Tibial nerve (tissue), 4 donors: Measurements from ENCODE around the gene MAVS. TPM values are rescaled to one million over a fixed set of nuclear protein-coding genes. Genes with fewer than 3 reads are reported as not detected.
"Not testable (repeated sequence)": the region's sequence is repeated elsewhere in the genome, so short reads cannot be mapped to it uniquely, and the experiment has no call there.

ENCODE experiments used
- DNase-seq, 2 donors: peaks; one replicate each; pipeline ENCODE4 v3.0.0-alpha.2; 2019; ENCODE audit warnings: low spot score in 2 of 2
- H3K27ac ChIP-seq, 4 donors: fragments of 200-600 bp; sonication (generic) in 3 of 4; one replicate each; pipeline ENCODE4 v1.5.1; 2017 to 2019; ENCODE audit warnings: mild to moderate bottlenecking in 1 of 4
- H3K27me3 ChIP-seq, 2 donors: fragments of 200-600 bp; sonication (generic) in 1 of 2; one replicate each; pipeline versions ENCODE4 v1.5.1 to v1.6.0; 2017 to 2019
- H3K36me3 ChIP-seq, 3 donors: fragments of 200-600 bp; sonication (generic); one replicate each; pipeline ENCODE4 v1.5.1; 2018 to 2019
- H3K4me1 ChIP-seq, 4 donors: fragments of 200-600 bp; sonication (generic) in 3 of 4; one replicate each; pipeline ENCODE4 v1.5.1; 2017 to 2019
- H3K4me3 ChIP-seq, 4 donors: fragments of 200-600 bp; sonication (generic) in 3 of 4; one replicate each; pipeline ENCODE4 v1.5.1; 2017 to 2019; ENCODE audit warnings: mild to moderate bottlenecking in 1 of 4, moderate library complexity in 1 of 4
- H3K9me3 ChIP-seq, 4 donors: fragments of 200-600 bp; sonication (generic) in 3 of 4; one replicate each; pipeline ENCODE4 v1.5.1; 2017 to 2019
- EP300 ChIP-seq, 2 donors: sonication (generic); formaldehyde crosslinking; IDR thresholded peaks; one replicate each; pipeline ENCODE4 v1.6.1; 2017; ENCODE audit warnings: antibody characterized with exemption in 2 of 2, mild to moderate bottlenecking in 1 of 2
- POLR2A ChIP-seq, 2 donors: fragments of 450-650 bp; IDR thresholded peaks; one replicate each; pipeline ENCODE4 v1.6.1; 2017; ENCODE audit warnings: antibody characterized with exemption in 2 of 2, mild to moderate bottlenecking in 2 of 2, moderate library complexity in 2 of 2
- WGBS, 2 donors: methylation state at CpG; one replicate each; pipeline ENCODE4 v1.1.5; 2018; 5-methylcytosine and 5-hydroxymethylcytosine counted together
- total RNA-seq, 4 donors: library from RNA; depleted of rRNA; stranded (reverse); fragments of >200 nt; gene quantifications; one replicate each; pipeline ENCODE4 v1.1.0, GENCODE V29; 2016
- TF ChIP-seq, protein P1 (sequence below), 5 experiments: fragments of 200-600 bp in 3 of 5; fragments of 450-650 bp in 2 of 5; sonication (generic) in 3 of 5; IDR thresholded peaks; one replicate each; pipeline ENCODE4 v1.5.1; 2016 to 2019; ENCODE audit warnings: antibody characterized with exemption in 5 of 5, mild to moderate bottlenecking in 3 of 5, moderate library complexity in 2 of 5

Gene MAVS
- total RNA-seq, 4 donors from 2014 or later, result 34.5 to 49.8 (median 39.3) TPM

DNA sequence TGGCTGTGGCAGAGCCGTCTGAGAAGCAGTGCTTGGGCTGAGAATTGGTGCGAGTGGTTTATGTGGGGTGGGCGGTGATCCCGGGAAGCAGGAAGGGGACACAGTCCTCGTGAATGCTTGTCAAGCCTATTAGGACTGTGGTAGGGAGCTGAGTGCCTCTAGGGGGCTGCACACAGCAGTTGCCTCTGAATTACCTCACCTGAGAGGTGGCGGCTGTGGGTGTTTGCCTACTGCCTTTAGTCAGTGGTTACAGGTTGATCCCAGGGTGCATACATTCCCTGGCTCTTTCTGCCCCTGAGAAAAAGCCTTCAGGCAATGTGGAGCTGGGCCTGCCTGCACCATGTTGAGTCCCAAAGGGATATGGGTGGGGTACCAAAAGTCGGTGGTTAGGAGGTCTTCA lies 21.1 kb upstream of the MAVS start:
- no peaks in the 10 kb centered on the region for H3K9me3 ChIP-seq
- TF ChIP-seq POLR2A (IDR thresholded peaks at IDR 0.05) (no peak), EP300 (IDR thresholded peaks at IDR 0.05) (no peak)
- TF ChIP-seq, protein P1, sequence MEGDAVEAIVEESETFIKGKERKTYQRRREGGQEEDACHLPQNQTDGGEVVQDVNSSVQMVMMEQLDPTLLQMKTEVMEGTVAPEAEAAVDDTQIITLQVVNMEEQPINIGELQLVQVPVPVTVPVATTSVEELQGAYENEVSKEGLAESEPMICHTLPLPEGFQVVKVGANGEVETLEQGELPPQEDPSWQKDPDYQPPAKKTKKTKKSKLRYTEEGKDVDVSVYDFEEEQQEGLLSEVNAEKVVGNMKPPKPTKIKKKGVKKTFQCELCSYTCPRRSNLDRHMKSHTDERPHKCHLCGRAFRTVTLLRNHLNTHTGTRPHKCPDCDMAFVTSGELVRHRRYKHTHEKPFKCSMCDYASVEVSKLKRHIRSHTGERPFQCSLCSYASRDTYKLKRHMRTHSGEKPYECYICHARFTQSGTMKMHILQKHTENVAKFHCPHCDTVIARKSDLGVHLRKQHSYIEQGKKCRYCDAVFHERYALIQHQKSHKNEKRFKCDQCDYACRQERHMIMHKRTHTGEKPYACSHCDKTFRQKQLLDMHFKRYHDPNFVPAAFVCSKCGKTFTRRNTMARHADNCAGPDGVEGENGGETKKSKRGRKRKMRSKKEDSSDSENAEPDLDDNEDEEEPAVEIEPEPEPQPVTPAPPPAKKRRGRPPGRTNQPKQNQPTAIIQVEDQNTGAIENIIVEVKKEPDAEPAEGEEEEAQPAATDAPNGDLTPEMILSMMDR (IDR thresholded peaks at IDR 0.05), result no peak
- H3K4me3 ChIP-seq, result no peak overlapping the region
- WGBS, 2 donors, result 68 to 79% methylated on average over 7 of the region's 7 CpGs
- no peak overlapping the region for H3K27ac ChIP-seq
- no peaks in the 10 kb centered on the region for H3K27me3 ChIP-seq
- H3K4me1 ChIP-seq, result peaks cover 0 to 8% (median 6%) of the 10 kb centered on the region in 4 donors
- peaks cover 0 to 61% (median 13%) of the 10 kb centered on the region in 3 donors for H3K36me3 ChIP-seq
- no peak for DNase-seq

GRCh38 chr20:3826420-3826819 lies 20.2 kb upstream of the MAVS start:
- peaks cover 0 to 61% (median 13%) of the 10 kb centered on the region in 3 donors for H3K36me3 ChIP-seq
- DNase-seq, result no peak
- H3K4me1 ChIP-seq, result peaks cover 0 to 3% (median 2%) of the 10 kb centered on the region in 4 donors
- H3K4me3 ChIP-seq, result no peak overlapping the region
- H3K27me3 ChIP-seq, result no peaks in the 10 kb centered on the region
- H3K9me3 ChIP-seq, result no peaks in the 10 kb centered on the region
- TF ChIP-seq EP300 (IDR thresholded peaks at IDR 0.05) (no peak), POLR2A (IDR thresholded peaks at IDR 0.05) (no peak)
- TF ChIP-seq, protein P1 (IDR thresholded peaks at IDR 0.05), result no peak
- no peak overlapping the region for H3K27ac ChIP-seq
- WGBS, 2 donors, result 71 to 74% methylated on average over 4 of the region's 4 CpGs

- TF ChIP-seq POLR2A (IDR thresholded peaks at IDR 0.05) (no peak), EP300 (IDR thresholded peaks at IDR 0.05) (no peak)
- TF ChIP-seq, protein P1 (IDR thresholded peaks at IDR 0.05), result no peak
- H3K4me3 ChIP-seq, result no peak overlapping the region
- H3K9me3 ChIP-seq, result no peaks in the 10 kb centered on the region
- H3K4me1 ChIP-seq, result no peaks in the 10 kb centered on the region
- H3K27me3 ChIP-seq, result no peaks in the 10 kb centered on the region
- 95 to 98% methylated on average over 3 of the region's 3 CpGs for WGBS, 2 donors
- DNase-seq, result no peak
- H3K27ac ChIP-seq, result no peak overlapping the region
- peaks cover 0 to 47% (median 9%) of the 10 kb centered on the region in 3 donors for H3K36me3 ChIP-seq
These were observed 17.8 kb upstream of the MAVS start for GRCh38 chr20:3828798-3829197.

- not testable (repeated sequence) for H3K9me3 ChIP-seq, H3K27me3 ChIP-seq, H3K4me1 ChIP-seq, H3K27ac ChIP-seq, DNase-seq, H3K4me3 ChIP-seq
- H3K36me3 ChIP-seq, result peaks cover 0 to 36% (median 0%) of the 10 kb centered on the region in 3 donors
- WGBS, 2 donors, result 92 to 93% methylated on average over 5 of the region's 5 CpGs
These were observed 16.7 kb upstream of the MAVS start for GRCh38 chr20:3829891-3830290.

DNA sequence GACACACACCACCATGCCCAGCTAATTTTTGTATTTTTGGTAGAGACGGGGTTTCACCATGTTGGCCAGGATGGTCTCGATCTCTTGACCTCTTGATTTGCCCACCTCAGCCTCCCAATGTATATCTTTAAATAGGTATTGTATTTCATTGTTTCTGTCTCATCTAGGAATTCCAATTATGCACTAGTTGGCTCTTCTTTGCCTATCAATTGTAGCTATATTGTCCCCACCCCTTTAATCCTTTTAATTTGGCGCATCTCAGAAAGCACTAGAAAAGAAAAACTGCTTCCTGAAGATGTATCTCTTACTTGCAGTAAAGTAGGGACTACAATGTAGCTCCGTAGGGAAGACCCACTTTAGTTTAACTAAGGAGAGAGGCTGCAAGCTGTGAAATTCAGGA lies 10.5 kb upstream of the MAVS start:
- DNase-seq, result no peak
- Histone ChIP-seq H3K4me3 (no peak overlapping the region), H3K36me3 (no peaks in the 10 kb centered on the region), H3K27me3 (no peaks in the 10 kb centered on the region), H3K27ac (no peak overlapping the region), H3K9me3 (no peaks in the 10 kb centered on the region), H3K4me1 (no peaks in the 10 kb centered on the region)
- no peak for TF ChIP-seq POLR2A (IDR thresholded peaks at IDR 0.05)
- no peak for TF ChIP-seq EP300 (IDR thresholded peaks at IDR 0.05)
- TF ChIP-seq, protein P1 (IDR thresholded peaks at IDR 0.05), result no peak
- 95 to 96% methylated on average over 4 of the region's 4 CpGs for WGBS, 2 donors

DNA sequence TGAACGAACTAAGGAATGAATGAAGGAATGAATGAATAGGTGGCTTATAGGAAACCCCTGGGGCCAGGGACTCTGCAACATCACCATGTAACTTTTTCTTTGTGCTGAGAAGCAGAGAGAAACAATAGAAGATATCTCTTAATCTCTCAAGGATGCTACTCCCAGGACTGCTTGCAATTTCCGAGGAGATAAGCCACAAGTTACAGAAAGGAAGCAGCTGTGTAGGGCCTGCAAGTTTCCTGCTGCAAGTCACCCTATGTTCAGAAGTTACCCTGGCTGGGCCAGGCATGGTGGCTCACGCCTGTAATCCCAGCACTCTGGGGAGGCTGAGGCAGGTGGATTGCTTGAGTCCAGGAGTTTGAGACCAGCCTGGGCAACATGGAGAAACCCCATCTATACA lies 7.3 kb upstream of the MAVS start:
- Histone ChIP-seq H3K9me3 (no peaks in the 10 kb centered on the region), H3K27ac (no peak overlapping the region), H3K4me1 (no peaks in the 10 kb centered on the region), H3K36me3 (no peaks in the 10 kb centered on the region), H3K4me3 (no peak overlapping the region), H3K27me3 (no peaks in the 10 kb centered on the region)
- WGBS, 2 donors, result 78 to 87% methylated on average over 3 of the region's 3 CpGs
- no peak for DNase-seq
- no peak for TF ChIP-seq EP300 (IDR thresholded peaks at IDR 0.05)
- TF ChIP-seq POLR2A (IDR thresholded peaks at IDR 0.05), result no peak

GRCh38 chr20:3840201-3840600 lies 6.4 kb upstream of the MAVS start:
- not testable (repeated sequence) for H3K27ac ChIP-seq, H3K4me3 ChIP-seq, H3K9me3 ChIP-seq, DNase-seq, H3K27me3 ChIP-seq, H3K36me3 ChIP-seq, H3K4me1 ChIP-seq
- WGBS, 2 donors, result 90 to 92% methylated on average over 7 of the region's 7 CpGs
